Non-pigmented ciliary epithelial cell (primary cell): ENCODE results near the gene CYTH2.

Source experiments
- DNase-seq: peaks from one replicate; pipeline ENCODE4 v3.0.0-alpha.2; 2010; ENCODE audit warnings: low read depth

The CYTH2 gene

DNA sequence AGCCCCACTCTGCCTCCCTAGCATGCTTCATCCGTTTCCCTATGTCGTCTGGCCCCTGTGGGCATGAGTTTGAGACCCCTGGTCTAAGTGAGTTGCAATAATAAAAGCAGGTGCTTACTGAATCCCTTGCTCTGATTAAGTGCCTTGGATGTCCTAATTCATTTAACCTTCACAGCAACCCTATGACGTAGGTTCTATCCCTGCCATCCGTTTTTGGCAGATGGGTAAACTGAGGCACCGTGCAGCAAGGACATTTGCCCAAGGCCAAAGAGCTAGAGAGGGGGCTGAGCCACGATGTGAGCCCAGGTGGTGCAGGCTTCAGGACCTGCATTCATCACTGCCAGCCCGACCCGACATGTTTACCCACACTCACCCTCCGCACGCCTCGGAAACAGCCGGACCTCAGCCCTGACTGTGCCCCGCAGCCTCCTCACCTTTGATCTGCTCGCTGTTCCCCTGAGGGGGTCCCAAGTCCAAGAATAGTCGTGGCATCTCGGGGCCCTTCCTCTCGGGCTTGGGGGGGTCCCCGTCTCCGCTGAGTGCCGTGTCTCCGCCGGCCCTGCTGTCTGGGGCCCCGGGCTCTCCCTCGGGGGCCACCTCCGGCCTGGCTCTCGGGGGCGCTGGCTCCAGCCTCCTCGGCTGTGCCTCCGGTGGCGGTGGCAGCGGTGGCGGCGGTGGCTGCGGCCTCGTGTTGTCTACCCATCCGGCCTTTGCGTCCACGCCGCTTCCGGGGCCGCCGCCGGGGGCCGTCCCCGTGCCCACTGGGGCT, 28.0 kb downstream of the CYTH2 start:
- DNase-seq = no peak

DNA sequence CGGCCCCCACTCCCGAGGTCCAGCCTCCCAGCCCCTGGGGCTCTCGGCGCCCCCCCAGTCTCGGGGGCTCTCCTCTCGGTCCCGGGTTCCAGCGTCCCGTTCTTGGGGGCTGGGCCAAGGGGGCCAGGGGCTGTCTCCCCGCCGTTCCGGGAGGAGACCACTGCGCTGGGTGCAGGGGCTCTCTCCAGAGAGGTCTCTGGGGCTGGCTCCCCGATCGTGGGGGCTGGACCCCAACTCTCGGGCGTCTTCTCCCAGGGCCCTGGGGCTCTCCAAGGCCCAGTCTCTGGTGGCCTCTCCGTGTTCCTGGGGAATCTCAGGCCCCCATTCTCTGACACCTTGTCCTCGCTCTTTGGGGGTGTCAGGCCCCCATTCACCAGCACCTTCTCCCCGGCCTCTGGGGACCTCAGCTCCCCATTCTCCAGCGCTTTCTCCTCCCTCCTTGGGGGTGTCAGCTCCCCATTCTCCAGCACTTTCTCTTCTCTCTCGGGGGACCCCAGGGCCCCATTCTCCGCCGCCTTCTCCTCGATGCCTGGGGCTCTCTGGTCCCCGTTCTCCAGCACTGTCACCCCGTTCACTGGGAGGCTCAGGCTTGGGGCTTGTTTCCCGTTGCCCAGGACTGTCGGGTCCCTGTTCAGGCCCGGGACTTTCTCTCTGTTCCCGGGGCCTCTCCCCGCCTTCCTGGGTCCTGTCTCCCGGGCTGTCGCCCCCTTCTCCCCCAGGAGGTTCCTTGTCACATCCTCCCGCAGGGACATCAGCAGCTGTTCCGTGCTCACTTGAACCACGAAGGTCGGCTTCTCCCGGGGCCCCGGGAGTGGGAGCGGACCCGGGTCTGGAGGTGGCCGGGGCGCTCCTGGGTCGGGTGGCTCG, 28.8 kb downstream of the CYTH2 start:
- DNase-seq = no peak

DNA sequence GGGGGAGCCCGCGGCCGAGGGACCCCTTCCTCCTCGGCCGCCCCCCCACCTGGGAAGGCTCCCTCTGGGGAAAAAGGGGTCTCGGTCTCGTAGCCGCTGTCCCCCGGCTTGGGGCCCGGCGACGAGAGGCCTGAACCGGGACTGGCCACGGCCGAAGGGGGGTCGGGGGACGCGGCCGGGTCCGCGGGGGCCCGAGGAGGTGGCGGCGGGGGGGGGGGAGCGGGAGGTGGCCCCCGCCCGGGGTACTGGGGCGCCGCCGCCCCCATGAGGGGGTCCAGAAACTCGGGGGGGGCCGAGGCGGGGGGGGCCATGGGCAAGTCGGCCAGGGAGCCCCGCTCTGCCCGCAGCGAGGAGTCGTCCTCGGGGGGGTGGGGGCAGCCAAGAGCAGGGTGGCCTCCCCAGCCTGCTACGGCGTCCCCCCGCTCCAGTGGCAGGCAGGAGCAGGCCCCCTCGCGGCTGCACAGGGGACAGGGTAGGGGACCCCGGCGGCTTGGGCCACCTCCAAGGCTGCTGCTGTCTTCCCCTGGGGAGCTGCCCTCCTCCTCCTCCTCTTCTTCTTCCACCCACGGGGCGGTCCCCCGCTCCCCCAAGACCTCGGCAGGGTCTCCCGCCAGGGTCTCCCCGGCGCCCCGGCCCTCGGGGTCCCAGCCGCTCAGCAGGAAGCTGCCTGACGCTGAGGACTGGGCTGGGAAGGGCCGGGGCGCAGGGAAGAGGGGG, 29.6 kb downstream of the CYTH2 start:
- DNase-seq = no peak

DNA sequence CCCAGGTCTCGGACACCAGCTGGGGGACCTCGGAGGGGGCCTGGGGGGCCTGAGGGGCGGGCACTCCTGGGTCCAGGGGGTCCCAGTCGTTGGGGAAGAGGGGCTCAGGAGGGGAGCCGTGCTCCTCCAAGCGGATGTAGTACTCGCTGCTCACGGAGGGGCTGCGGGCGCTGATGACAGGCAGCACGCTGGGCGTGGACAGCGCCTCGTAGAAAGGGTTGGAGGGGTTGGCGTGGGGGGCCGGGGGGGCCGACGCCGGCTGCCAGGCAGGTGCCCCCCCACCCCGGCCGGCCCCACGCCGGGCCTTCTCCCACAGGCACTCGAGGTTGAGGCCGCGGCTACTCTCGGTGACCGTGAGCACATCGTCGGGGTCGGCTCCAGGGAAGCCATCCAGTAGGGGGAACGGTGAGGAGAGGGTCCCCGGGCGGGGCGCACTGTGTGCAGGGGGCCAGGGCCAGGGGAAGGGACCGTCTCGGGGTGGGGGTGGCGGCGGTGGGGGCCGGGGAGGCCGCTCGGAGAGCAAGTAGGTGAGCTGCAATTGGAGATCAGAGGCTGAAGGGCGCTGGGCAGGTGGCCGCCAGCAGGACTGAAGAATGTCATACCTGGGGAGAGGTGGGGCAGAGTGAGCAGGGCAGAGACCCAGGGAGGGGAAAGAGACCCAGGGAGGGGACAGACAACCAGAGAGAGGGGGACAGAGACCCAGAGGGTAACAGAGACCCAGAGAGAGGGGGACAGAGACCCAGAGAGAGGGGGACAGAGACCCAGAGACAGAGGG, 30.3 kb downstream of the CYTH2 start:
- DNase-seq = no peak

DNA sequence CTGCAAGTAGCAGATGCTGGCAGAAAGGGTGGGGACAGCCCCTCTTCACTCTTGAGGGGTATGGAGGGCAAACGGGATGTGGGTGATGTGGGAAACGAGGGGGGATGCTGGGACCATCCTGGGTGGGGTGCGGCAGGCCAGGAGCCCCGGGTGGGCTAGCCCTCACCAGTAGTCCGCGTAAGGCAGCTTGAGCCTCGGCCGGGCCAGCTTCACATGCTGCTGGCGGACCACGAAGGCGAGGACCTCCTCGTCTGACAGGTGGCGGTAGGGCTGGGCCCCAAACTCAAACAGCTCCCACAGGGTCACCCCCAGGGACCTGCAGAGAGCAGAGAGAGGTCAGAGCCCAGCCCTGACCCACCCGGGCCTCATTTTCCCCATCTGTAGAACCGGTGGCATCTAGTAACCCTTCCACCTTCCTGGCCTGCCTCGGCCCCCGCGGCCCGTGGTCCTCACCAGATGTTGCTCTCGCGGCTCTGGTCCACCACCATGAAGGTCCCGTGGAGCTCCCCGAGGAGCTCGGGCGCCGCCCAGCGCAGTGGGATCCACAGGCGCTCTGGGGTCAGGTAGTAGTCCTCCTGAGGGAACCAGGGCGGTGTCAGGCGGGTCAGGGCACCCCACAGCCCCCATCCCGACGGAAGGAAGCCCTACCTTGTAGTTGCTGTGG, 31.8 kb downstream of the CYTH2 start:
- no peak for DNase-seq

DNA sequence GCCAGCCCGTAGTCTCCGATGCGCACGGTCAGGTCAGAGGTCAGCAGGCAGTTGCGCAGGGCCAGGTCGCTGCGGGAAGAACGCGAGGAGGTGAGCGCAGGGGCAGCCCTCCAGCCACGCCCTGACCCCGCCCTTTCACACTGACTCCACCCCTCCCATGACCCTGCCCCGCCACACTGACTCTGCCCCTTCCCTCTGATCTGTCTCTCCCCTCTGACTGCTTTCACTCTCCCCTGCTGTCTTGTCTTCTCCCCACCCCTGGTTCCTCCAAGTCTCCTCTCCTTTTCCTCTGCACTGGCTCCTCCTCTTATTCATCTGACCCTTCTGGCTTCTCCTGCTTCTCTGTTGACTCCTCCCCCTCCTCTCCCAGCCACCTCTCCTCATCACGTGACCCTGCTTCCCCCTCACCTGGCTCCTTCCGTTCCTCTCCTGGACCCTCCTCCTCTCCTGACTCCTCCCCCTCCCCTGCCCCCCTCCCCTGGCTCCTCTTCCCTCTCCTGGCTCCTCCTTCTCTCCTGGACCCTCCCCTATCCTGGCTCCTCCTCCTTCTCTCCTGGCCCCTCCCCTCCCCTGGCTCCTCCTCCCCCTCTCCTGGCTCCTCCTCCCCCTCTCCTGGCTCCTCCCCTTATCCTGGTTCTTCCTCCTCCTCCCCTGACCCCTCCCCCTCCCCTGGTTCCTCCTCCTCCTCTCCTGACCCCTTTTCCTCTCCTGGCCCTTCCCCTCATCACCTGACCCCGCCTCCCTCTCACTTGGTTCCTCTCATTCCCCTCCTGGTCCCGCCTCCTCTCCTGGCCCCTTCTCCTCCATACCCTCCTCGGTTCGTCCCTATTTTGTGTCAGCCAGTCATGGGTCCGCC, 32.6 kb downstream of the CYTH2 start:
- DNase-seq = no peak

DNA sequence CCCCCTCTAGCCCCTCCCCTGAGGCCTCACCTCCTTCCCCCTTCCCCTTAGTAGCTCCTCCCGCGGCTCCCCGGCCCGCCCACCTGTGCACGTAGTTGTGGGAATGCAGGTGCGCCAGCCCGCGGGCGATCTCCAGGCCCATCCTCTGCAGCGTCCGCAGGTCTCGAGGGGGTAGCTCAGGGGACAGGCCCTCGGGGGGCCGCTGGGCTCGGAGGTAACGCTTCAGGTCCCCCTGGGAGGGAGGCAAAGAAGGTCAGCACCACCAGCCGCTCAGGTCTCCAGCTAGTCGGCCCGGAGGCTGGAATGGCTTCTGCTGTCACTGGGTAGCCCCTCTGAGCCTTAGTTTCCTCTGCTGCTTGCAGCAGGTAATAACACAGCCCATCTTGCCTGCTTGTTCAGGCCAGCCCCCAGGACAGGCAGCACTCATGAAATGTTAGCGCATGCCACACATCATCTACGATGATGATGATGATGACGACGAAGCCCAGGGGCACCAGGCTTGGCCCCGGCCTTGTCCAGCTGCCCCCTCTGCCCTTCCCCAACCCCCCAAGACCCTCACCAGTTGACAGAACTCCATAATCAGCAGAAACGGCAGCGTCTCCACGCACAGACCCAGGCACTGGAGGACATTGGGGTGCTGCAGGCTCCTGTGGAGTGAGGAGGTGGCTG, 33.3 kb downstream of the CYTH2 start:
- no peak for DNase-seq

DNA sequence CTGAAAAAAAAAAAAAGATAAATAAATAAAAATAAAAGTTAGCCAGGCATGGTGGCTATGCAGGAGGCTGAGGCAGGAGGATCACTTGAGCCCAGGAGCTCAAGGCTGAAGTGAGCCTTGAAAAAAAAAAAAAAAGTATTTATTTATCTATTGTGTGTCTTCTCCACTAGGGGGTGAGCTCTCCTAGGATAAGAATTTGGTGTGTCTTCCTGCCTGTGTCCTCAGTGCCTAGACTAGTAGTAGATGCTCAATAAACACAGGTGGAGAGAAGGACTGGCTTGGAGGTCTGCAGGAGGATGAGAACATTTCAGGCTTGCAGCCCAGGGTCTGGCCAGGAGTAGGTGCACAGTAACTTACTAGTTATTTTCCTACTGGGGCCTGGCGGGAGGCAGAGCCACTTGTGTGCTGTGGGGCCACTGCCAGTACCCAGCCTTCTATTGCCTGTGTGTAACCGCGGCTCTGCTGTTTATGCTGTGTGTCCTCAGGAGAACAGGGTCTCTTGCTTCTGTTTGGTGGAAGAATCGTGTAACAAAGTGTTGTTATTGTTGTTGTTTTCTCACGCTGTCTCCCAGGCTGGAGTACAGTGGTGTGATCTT, 37.1 kb downstream of the CYTH2 start:
- DNase-seq = no peak

DNA sequence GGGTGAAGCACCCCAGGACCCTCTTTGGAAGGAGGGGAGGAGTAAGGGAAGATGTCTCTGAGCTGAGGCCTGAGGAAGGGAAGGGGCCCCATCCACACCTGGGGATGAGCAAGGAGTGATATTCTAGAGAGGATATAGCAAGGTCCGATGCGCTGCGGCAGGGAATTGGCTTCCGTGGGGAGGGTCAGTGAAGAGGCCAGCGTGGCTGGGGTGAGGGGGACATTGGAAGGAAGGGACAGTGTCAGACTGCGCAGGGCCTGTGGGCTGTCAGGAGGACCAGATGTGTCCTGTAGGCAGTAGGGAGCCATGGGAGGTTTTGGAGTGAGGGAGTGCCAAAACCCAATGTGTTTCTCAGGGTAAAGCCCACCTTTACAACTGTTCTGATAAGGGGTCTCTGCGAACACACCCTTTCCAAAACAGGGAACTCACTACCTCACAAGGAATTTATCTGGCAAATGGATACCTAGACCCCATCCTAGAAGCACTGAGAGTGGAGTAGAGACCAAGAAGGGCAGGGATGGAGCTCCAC, 38.8 kb downstream of the CYTH2 start:
- DNase-seq = no peak

DNA sequence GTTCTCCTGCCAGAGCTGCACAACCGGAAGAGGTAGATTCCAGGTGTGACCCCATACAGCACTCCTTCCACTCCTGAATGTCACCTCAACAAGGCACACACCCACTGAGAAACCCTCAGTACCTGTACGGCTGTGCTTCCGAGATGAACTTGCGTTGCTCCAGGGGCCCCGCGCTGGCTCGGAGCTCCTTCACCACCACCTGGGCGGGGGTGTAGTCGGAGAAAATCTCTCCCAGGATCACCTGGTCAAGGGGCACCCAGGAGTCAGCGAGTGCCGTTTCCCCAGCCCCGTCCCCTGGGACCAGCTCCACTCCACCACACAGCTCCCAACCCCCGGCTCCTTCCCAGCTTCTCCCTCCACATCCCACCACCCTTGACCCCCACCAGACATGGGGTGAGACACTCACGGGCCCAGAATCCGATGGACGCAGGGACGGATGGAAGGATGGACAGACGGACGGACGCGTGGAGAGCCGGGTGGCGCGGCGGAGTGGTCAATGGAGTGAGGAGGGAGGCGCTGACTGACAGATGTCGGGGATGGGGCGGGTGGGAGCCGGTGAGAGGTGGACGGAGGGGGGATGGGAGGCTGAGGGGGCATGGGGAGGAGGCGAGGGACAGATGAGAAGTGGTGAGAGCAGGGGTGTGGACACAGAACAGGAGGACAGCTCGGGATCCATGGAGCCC, 39.7 kb downstream of the CYTH2 start:
- no peak for DNase-seq

DNA sequence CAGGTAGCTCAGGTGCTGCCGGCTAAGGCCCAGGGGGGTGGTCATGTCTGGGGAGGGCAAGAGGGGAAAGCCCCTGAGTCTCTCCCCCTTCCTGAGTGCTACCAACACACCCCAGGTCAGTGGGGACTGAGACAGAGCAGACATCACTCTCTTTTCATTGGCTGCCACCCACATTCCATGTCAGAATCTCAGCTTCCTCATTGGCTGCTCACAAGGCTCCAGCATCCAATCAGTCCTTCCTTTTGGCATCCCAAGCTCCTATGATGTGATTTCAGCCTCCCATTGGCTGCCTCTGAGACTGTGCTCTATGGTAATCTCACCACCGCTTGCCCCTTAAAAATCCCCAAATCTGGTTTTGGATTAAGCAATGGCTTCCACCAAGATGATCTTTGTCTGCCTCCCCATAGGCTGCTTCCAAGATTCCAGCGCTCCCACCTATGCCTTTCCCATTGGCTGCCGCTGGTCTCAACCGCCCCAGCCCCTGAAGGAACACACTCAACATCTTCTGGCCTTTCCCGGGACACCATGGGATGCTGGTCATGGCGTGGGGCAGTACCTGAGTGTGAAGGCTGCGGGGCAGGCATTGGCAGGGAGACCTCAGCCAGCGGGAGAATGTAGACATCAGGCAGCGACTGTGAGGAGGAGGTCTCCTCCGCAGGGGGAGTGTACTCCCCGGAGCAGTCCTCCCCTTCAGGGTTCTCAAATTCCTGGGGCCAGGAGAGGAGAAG, 40.5 kb downstream of the CYTH2 start:
- no peak for DNase-seq

DNA sequence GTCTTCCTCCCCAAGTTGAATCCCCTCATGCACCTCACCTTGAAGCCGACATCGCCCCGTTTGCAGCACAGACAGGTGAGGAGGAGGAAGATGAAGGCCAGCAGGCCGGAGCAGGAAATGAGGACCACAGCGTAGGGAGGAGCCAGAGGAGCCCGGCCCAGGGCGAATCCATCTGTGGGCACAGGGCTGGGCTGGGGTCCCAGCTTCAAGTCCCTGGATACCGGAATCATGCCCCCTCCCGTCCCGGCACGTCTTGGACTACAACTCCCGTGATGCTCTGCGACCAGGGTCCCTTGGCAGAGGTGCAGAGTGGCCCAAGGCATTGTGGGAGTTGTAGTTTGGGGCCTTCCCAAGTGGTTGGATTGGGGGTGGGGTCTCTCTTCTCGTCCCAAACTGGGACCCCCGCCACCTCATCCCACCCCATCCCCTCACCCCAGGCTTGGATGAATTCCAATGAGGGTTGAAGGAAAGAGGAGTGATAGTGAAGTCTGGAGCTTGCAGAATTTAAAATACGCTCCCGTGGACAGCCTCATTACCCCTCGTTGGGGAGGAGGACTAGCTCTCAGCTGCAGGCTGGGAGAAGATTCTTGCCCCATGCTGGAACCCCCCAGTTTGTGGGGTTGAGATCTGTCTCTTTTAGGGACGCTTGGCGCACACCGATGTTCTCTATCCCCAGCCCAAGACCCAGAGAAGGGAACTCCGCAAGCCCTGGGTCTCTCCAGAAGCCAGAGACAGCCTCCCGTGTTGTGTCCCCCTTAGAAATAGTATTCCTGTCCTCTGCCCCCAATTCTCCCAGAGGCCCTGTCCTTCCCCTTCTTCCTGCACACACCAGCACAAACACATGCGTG, 41.5 kb downstream of the CYTH2 start:
- DNase-seq = no peak

DNA sequence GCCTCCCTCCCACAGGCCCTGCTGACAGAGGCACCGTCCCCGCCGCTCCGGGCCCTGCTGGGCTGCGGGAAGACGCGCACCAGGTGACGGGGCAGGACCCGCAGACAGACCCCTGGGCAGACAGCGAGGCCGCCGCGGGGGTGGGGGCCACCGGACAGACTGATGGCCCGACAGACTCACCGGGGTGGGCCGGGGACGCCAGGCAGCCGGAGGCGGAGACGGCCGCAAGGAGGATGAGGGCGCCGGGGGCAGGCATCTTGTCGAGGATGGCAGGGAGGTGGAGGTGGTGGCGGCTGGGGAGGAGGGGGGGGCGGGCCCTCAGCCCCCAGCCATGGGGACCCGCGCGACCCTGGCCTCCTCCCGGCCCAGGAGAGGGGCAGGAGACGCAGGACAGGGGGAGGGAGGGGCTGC, 42.2 kb downstream of the CYTH2 start:
- DNase-seq = no peak

DNA sequence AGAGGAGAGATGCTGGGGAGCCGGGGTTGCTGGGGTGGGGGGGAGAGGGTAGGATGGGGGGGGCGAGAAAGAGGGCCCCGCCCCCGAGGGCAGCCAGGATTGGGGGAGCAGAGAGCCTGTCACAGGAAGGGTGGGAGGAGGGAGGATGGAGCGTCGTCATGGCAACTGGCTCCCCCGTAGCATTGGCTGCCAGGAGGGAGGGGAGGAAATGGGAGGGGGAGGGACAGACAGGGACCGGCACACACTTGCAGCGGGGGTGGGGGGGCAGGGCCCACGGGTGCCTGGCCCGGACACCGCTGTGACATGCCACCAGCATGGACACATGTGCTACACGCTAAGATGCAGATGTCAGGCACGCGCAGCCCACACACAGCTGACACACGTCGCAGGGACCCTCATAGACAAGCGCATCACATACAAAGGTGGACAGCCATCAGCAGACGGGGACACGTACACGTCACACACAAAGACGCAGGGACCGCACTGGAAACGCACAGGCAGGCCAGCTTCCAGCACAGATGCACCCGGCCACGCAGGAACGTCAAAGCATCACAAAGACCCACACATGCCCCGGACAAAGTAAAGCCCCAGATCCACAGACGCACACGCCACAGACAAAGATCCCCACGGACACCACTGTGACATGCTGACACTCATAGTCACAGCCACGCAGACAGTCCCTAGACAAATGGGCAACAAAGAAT, 42.8 kb downstream of the CYTH2 start, which contains the start of gene LMTK3:
LMTK3 (minus strand) TSS at position 36 of the 704 bp plus-strand sequence. CDS start 259 bp downstream, outside the sequence.
- no peak for DNase-seq

DNA sequence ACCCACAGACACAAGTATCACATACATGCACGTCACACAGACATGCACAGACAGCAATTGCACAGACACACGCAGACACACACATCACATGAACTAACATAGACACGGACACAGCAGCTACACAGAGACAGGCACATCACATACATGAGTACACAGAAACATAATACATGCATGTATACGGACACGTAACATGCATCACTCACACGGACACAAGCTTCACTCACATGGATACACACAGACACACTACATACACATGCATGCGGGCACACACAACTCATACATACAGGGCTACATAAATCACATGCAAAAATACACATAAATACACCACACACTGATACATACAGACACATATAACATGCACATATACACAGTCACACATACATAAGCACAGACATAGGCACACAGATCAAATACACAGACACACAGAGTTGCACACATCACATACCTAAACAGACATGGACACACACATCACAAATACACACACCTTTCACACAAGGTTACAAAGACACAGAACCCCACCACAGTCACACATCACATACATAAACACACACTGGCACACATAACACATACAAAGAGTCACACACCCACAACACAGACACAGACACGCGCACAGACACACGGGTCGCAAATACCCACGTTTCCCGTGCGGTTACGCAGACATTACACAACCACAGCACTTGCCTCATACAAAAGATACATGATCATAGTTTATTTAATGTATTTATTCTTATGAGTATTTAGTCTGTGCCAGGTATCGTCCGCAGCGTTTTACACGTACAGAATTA, 43.5 kb downstream of the CYTH2 start:
- DNase-seq = no peak
